Thyroid gland (tissue), 4 donors: ENCODE results near the gene ZC3H12C. TPM values are rescaled to one million over a fixed set of nuclear protein-coding genes. Genes with fewer than 3 reads are reported as not detected.
"Not testable (repeated sequence)": the region's sequence is repeated elsewhere in the genome, so short reads cannot be mapped to it uniquely, and the experiment has no call there.

Experiments used
- DNase-seq, 2 donors: peaks; one replicate each; pipeline ENCODE4 v3.0.0-alpha.2; 2019
- H3K27ac ChIP-seq, 3 donors: fragments of 200-600 bp; sonication (generic); 1 replicate in 2 of 3; 2 replicates in 1 of 3; pipeline ENCODE4 v1.5.1; 2016 to 2019; ENCODE audit warnings: mild to moderate bottlenecking in 1 of 3, moderate library complexity in 1 of 3
- H3K27me3 ChIP-seq: fragments of 200-600 bp; sonication (generic); one replicate; pipeline ENCODE4 v1.5.1; 2019
- H3K36me3 ChIP-seq, 2 donors: fragments of 200-600 bp; sonication (generic); one replicate each; pipeline ENCODE4 v1.5.1; 2016 to 2019
- H3K4me1 ChIP-seq, 2 donors: fragments of 200-600 bp; sonication (generic); one replicate each; pipeline ENCODE4 v1.5.1; 2017 to 2019
- H3K4me3 ChIP-seq, 3 donors: fragments of 200-600 bp; sonication (generic); replicated peaks in 1 of 3; 1 replicate in 2 of 3; 2 replicates in 1 of 3; pipeline ENCODE4 v1.5.1; 2016; ENCODE audit warnings: mild to moderate bottlenecking in 1 of 3
- H3K9me3 ChIP-seq: fragments of 200-600 bp; sonication (generic); one replicate; pipeline ENCODE4 v1.5.1; 2017
- POLR2A ChIP-seq, 2 donors: fragments of 450-650 bp; IDR thresholded peaks; one replicate each; pipeline ENCODE4 v1.6.1; 2017; ENCODE audit warnings: antibody characterized with exemption in 2 of 2, mild to moderate bottlenecking in 2 of 2, moderate library complexity in 1 of 2
- WGBS, 2 donors: methylation state at CpG; one replicate each; pipeline ENCODE4 v1.1.5; 2017; 5-methylcytosine and 5-hydroxymethylcytosine counted together
- intact Hi-C: fragments of 100-400 bp; cut with DNase I; formaldehyde crosslinking; loops from one replicate; pipeline ENCODE4 v1.15.1; 2023
- total RNA-seq, 4 donors: library from RNA; depleted of rRNA; stranded (reverse); fragments of >200 nt; gene quantifications; one replicate each; pipeline ENCODE4 v1.2.3, GENCODE V29; 2016
- TF ChIP-seq, protein P1 (sequence below), 6 experiments: fragments of 200-600 bp in 3 of 6; fragments of 450-650 bp in 3 of 6; sonication (generic) in 3 of 6; IDR thresholded peaks; one replicate each; pipeline ENCODE4 v1.5.1; 2016 to 2019; ENCODE audit warnings: antibody characterized with exemption in 6 of 6, mild to moderate bottlenecking in 2 of 6, inconsistent platforms in 1 of 6, moderate library complexity in 1 of 6

ZC3H12C gene
- total RNA-seq, 4 donors from 2014 or later = 20.9 to 49.7 (median 30.6) TPM

DNA sequence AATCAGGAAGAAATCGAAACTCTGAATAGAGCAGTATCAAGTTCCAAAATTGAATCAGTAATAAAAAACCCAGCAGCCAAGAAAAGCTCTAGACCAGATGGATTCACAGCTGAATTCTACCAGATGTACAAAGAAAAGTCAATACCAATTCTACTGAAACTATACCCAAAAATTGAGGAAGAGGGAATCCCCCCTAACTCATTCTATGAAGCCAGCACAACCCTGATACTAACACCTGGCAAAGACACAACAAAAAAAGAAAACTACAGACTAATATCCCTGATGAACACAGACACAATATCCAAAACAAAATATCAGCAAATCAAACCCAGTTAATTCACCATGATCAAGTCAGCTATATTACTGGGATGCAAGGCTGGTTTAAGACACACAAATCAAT, 97.7 kb downstream of the ZC3H12C start:
- Histone ChIP-seq H3K36me3 (no peaks in the 10 kb centered on the region), H3K9me3 (no peaks in the 10 kb centered on the region), H3K27me3 (no peaks in the 10 kb centered on the region), H3K4me1 (no peaks in the 10 kb centered on the region), H3K27ac (no peak overlapping the region), H3K4me3 (no peak overlapping the region)
- intact Hi-C loops = no loop called here
- DNase-seq = no peak
- WGBS, 2 donors = 92 to 93% methylated on average over 1 of the region's 1 CpG
- TF ChIP-seq POLR2A (IDR thresholded peaks at IDR 0.05) = no peak
- TF ChIP-seq, protein P1, sequence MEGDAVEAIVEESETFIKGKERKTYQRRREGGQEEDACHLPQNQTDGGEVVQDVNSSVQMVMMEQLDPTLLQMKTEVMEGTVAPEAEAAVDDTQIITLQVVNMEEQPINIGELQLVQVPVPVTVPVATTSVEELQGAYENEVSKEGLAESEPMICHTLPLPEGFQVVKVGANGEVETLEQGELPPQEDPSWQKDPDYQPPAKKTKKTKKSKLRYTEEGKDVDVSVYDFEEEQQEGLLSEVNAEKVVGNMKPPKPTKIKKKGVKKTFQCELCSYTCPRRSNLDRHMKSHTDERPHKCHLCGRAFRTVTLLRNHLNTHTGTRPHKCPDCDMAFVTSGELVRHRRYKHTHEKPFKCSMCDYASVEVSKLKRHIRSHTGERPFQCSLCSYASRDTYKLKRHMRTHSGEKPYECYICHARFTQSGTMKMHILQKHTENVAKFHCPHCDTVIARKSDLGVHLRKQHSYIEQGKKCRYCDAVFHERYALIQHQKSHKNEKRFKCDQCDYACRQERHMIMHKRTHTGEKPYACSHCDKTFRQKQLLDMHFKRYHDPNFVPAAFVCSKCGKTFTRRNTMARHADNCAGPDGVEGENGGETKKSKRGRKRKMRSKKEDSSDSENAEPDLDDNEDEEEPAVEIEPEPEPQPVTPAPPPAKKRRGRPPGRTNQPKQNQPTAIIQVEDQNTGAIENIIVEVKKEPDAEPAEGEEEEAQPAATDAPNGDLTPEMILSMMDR (IDR thresholded peaks at IDR 0.05) = no peak

DNA sequence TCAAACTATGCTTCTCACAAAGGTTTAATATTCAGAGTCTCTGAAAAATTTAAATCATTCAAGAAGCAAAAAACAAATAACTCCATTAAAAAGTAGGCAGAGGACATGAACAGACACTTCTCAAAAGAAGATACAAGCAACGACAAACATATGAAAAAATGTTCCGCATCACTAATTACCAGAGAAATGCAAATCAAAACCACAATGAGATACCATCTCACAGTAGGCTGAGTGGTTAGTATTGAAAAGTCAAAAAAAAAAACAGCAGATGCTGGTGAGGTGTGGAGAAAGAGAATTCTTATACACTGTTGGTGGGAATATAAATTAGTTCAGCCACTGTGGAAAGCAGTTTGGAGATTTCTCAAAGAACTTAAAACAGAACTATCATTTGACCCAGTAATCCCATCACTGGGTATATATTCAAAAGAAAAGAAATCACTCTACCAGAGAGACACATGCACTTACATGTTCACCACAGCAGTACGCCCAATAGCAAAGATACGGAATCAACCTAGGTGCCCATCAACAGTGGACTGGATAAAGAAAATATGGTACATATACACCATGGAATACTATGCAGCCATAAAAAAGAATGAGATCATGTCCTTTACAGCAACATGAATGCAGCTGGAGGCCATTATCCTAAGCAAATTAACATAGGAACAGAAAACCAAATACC, 99.6 kb downstream of the ZC3H12C start:
- H3K36me3 ChIP-seq, H3K27me3 ChIP-seq, intact Hi-C loops, H3K9me3 ChIP-seq, H3K27ac ChIP-seq, DNase-seq, H3K4me1 ChIP-seq, H3K4me3 ChIP-seq: not testable (repeated sequence)
- 77 to 85% methylated on average over 4 of the region's 4 CpGs for WGBS, 2 donors

DNA sequence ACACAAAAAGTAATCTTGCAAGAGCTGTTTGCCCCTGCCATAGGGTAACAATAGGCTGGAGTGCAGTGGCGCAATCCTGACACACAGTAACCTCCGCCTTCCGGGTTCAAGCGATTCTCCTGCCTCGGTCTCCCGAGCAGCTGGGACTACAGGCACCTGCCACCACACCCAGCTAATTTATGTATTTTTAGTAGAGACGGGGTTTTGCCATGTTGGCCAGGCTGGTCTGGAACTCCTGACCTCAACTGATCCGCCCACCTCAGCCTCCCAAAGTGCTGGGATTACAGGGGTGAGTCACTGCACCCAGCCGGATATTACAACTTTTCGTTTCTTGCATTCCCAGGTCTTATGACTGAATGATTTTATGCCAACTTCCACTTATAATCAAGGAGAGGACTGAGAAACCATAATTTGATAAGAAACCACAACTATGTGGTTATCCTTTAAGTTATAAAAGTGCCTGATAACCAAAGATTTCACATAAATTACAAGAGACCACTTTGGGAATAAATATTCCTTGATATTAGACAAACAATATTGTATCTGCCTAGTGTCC, 101.1 kb downstream of the ZC3H12C start:
- H3K4me3 ChIP-seq, H3K36me3 ChIP-seq, DNase-seq, H3K9me3 ChIP-seq, H3K4me1 ChIP-seq, intact Hi-C loops, H3K27ac ChIP-seq, H3K27me3 ChIP-seq: not testable (repeated sequence)
- WGBS, 2 donors = 91% methylated on average over 10 of the region's 10 CpGs

DNA sequence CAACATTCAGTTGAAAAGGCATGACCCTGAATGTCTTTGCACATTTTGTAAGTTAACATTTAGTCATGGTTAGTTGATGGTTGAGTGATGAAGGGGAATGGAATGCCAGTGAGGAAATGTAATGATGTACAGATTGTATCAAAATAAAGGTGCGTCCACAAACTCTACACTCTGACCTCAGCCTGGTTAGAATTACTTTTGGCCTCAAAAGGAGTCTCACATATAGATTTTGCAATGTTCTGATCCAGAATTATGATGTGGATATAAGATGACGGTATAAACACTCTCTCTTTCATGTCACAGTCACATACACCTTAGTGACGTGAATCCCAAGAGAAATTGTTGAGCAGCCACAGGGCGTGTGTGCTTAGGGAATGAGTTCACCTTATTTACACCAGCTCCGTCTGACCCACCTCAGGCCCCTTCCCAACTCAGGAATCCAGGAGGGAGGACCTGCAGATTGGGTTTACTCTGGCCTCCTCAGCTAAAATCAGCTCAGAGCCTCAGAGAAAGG, 103.1 kb downstream of the ZC3H12C start:
- H3K27ac ChIP-seq = no peak overlapping the region
- no peak for DNase-seq
- 93% methylated on average over 5 of the region's 5 CpGs for WGBS, 2 donors
- no peak overlapping the region for H3K4me3 ChIP-seq
- H3K4me1 ChIP-seq = no peaks in the 10 kb centered on the region
- H3K27me3 ChIP-seq = no peaks in the 10 kb centered on the region
- no peaks in the 10 kb centered on the region for H3K36me3 ChIP-seq
- intact Hi-C loops = no loop called here
- no peaks in the 10 kb centered on the region for H3K9me3 ChIP-seq
- TF ChIP-seq, protein P1 (IDR thresholded peaks at IDR 0.05) = no peak

DNA sequence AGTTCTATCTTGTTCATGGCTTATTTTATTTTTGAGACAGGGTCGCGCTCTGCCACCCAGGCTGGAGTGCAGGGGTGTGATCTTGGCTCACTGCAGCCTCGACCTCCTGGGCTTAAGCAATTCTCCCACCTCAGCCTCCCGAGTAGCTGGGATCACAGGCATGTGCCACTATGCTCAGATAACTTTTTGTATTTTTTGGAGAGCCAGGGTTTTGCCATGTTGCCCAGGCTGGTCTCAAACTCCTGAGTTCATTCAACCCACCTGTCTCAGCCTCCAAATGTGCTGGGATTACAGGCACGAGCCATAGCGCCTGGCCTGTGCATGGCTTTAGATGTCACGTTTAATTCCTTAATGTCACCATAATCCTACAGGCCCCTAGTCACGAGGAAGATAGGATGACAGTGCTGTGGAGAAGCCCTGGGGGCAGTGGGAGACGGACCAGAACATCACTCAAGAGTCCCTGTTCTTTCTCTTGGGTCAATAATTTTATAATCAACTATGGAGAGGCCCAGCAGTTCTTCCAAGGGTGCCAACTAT, 103.8 kb downstream of the ZC3H12C start:
- H3K4me3 ChIP-seq = no peak overlapping the region
- no peak for DNase-seq
- H3K4me1 ChIP-seq = no peaks in the 10 kb centered on the region
- H3K27me3 ChIP-seq = no peaks in the 10 kb centered on the region
- 91% methylated on average over 9 of the region's 9 CpGs for WGBS, 2 donors
- no peaks in the 10 kb centered on the region for H3K36me3 ChIP-seq
- TF ChIP-seq POLR2A (IDR thresholded peaks at IDR 0.05) = no peak
- TF ChIP-seq, protein P1 (IDR thresholded peaks at IDR 0.05) = no peak
- no peaks in the 10 kb centered on the region for H3K9me3 ChIP-seq
- no peak overlapping the region for H3K27ac ChIP-seq
- intact Hi-C loops = no loop called here

DNA sequence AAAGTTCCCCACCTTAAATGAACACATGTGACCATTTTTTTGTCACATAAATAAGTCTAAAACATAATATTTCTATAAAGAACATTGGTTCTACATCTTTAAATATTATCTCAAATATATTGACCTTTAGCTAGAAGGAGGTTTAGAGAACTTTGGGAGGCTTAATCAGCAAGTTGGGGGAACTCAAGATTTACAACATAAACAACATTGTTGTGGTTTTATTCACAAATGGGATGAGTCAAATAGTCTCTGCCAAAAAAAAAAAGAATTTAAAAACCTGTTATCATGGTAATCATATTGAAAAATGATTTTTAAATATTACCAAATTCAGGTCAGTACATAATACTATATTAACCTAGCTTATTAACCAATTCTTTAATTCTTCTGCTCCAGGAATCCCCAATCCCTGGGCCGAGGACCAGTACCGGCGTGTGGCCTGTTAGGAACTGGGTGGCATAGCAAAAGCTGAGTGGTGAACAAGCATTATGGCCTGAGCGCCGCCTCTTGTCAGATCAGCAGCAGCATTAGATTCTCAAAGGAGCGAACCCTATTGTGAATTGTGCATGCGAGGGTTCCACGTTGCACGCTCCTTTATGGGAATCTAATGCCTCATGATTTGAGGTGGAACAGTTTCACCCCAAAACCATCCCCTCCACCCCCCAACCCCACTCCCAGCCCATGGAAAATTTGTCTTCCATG, 105.0 kb downstream of the ZC3H12C start:
- Histone ChIP-seq H3K36me3 (no peaks in the 10 kb centered on the region), H3K4me3 (no peak overlapping the region), H3K27ac (no peak overlapping the region), H3K27me3 (no peaks in the 10 kb centered on the region), H3K9me3 (no peaks in the 10 kb centered on the region), H3K4me1 (no peaks in the 10 kb centered on the region)
- no peak for TF ChIP-seq POLR2A (IDR thresholded peaks at IDR 0.05)
- TF ChIP-seq, protein P1 (IDR thresholded peaks at IDR 0.05) = no peak
- WGBS, 2 donors = 97 to 98% methylated on average over 9 of the region's 9 CpGs
- no peak for DNase-seq
- intact Hi-C loops = no loop called here
